ENCODE results near the gene EML1. TPM values are rescaled to one million over a fixed set of nuclear protein-coding genes. Genes with fewer than 3 reads are reported as not detected.

Gene EML1
- total RNA-seq, 2 experiments from 2014 or later, result 0.59 TPM; not detected in 1

DNA sequence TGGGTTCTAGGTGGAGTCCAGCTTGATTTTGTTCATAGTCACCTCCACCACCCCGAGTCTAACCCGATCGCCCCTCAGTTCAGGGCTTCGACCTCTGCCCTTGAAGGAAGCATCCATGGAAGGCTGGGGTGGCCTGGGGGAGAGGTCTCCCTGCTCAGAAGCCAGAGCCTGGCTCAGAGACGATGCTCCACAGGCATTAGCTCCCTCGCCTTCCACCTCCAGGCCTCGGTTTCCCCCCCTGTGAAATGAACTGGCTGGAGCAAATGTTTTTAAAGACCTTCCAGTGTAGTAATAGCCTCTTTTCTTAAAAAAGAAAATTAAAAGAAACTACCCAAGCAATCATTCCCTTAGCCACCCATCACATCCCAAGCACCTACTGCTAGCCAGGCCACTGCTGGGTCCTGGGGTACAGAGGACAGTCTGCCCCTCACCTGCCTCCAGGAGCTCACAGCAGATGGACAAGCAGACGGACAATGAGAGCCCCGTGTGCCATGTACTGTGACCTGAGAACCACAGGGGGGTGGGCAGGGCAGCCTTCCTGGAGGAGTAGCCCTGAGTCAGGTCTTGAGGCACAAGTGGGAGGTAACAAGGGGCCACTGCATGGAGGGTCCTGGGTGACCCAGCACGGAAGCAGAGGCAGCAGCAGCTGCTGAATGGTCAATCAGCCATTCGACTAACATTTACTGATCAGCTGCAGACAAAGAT lies 42.3 kb upstream of the EML1 start:
- Histone ChIP-seq H3K4me1 (ENCODE audit: insufficient read depth, low read length) (peaks cover 18% of the 10 kb centered on the region), H3K27me3 (ENCODE audit: control insufficient read depth in 1 of 2, insufficient read depth in 2 of 2, low read length in 2 of 2) (peaks cover 32 to 48% of the 10 kb centered on the region in 2 experiments), H3K36me3 (ENCODE audit: insufficient read depth, low read length) (no peaks in the 10 kb centered on the region), H3K27ac (ENCODE audit: low read depth in 1 of 2, low read length in 2 of 2) (no peak overlapping the region), H3K9me3 (ENCODE audit: control insufficient read depth in 1 of 2, insufficient read depth in 1 of 2, low read length in 2 of 2) (peaks cover 0 to 8% of the 10 kb centered on the region in 2 experiments), H3K4me3 (ENCODE audit: low read length) (no peak overlapping the region)
- Mint-ChIP-seq H3K9me3 (no peaks in the 10 kb centered on the region), H3K27me3 (peaks cover 32% of the 10 kb centered on the region), H3K36me3 (ENCODE audit: low read depth) (no peaks in the 10 kb centered on the region), H3K27ac (no peak overlapping the region), H3K4me1 (ENCODE audit: low read depth) (peaks cover 20% of the 10 kb centered on the region), H3K4me3 (no peak overlapping the region)
- no peak for ATAC-seq (ENCODE audit: poor library complexity)
- DNase-seq, result no peak
- intact Hi-C loops (cut with DNase I, micrococcal nuclease), result no loop called here
- no peak for TF ChIP-seq CTCF (IDR thresholded peaks at IDR 0.05)
- ChIA-PET POLR2A (no interaction called here), CTCF (no interaction called here)

- POLR2A ChIA-PET, result no interaction called here
- Histone ChIP-seq H3K27ac (ENCODE audit: low read depth in 1 of 2, low read length in 2 of 2) (no peak overlapping the region), H3K36me3 (ENCODE audit: insufficient read depth, low read length) (no peaks in the 10 kb centered on the region), H3K9me3 (ENCODE audit: control insufficient read depth in 1 of 2, insufficient read depth in 1 of 2, low read length in 2 of 2) (peaks cover 0 to 8% of the 10 kb centered on the region in 2 experiments), H3K27me3 (ENCODE audit: control insufficient read depth in 1 of 2, insufficient read depth in 2 of 2, low read length in 2 of 2) (peaks cover 32 to 48% of the 10 kb centered on the region in 2 experiments), H3K4me1 (ENCODE audit: insufficient read depth, low read length) (peaks cover 10% of the 10 kb centered on the region), H3K4me3 (ENCODE audit: low read length) (no peak overlapping the region)
- Mint-ChIP-seq H3K27ac (no peak overlapping the region), H3K36me3 (ENCODE audit: low read depth) (no peaks in the 10 kb centered on the region), H3K27me3 (peaks cover 36% of the 10 kb centered on the region), H3K4me1 (ENCODE audit: low read depth) (peaks cover 15% of the 10 kb centered on the region), H3K9me3 (no peaks in the 10 kb centered on the region), H3K4me3 (no peak overlapping the region)
- ATAC-seq (ENCODE audit: poor library complexity) (no peak), DNase-seq (no peak)
- intact Hi-C loops (cut with DNase I, micrococcal nuclease), result no loop called here
- CTCF ChIA-PET, result no interaction called here
- TF ChIP-seq CTCF (IDR thresholded peaks at IDR 0.05), result no peak
These were observed 41.4 kb upstream of the EML1 start for GRCh38 chr14:99751539-99752485.

GRCh38 chr14:99752486-99753121 lies 40.6 kb upstream of the EML1 start:
- DNase-seq, result no peak
- H3K36me3 Mint-ChIP-seq (ENCODE audit: low read depth), result no peaks in the 10 kb centered on the region
- ChIA-PET CTCF (no interaction called here), POLR2A (no interaction called here)
- Histone ChIP-seq H3K4me3 (ENCODE audit: low read length) (no peak overlapping the region), H3K9me3 (ENCODE audit: control insufficient read depth in 1 of 2, insufficient read depth in 1 of 2, low read length in 2 of 2) (peaks cover 0 to 8% of the 10 kb centered on the region in 2 experiments), H3K4me1 (ENCODE audit: insufficient read depth, low read length) (peaks cover 9% of the 10 kb centered on the region), H3K27ac (ENCODE audit: low read depth in 1 of 2, low read length in 2 of 2) (no peak overlapping the region), H3K27me3 (ENCODE audit: control insufficient read depth in 1 of 2, insufficient read depth in 2 of 2, low read length in 2 of 2) (peaks cover 32 to 48% of the 10 kb centered on the region in 2 experiments), H3K36me3 (ENCODE audit: insufficient read depth, low read length) (no peaks in the 10 kb centered on the region)
- peaks cover 15% of the 10 kb centered on the region for H3K4me1 Mint-ChIP-seq (ENCODE audit: low read depth)
- intact Hi-C loops (cut with DNase I, micrococcal nuclease), result no loop called here
- no peak overlapping the region for H3K4me3 Mint-ChIP-seq
- no peak for ATAC-seq (ENCODE audit: poor library complexity)
- peaks cover 37% of the 10 kb centered on the region for H3K27me3 Mint-ChIP-seq
- H3K9me3 Mint-ChIP-seq, result no peaks in the 10 kb centered on the region
- H3K27ac Mint-ChIP-seq, result no peak overlapping the region
- TF ChIP-seq CTCF (IDR thresholded peaks at IDR 0.05), result no peak

All from CD4-positive, alpha-beta T cell (primary cell).